GM18520 (cell line): ENCODE data around the gene C11orf91.

ENCODE experiments used
- ATAC-seq: cut with Tn5 transposase; IDR thresholded peaks from one replicate; pipeline ENCODE4 v1.9.1; 2021; ENCODE audit not compliant: unreplicated experiment

C11orf91 gene

DNA sequence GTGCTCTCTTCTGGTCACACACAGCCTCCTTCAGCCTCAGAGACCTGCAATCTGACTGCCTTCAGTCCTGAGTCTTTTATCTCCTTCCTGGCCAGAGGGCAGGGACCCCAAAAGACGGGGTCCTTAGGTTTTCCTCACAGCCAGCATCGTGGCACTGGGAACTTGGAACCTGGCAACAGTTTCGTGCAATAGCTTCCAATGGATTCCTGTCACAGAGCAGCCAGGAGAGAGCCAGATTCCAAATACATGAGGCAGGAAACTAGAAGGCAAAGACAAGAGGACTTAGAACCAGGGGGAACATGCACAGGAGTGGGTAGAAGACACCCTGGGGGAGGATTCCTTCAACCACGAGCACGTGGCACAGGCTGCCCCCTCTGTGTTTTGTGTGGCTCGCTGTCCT is 48.6 kb downstream of the C11orf91 start:
- ATAC-seq = no peak

DNA sequence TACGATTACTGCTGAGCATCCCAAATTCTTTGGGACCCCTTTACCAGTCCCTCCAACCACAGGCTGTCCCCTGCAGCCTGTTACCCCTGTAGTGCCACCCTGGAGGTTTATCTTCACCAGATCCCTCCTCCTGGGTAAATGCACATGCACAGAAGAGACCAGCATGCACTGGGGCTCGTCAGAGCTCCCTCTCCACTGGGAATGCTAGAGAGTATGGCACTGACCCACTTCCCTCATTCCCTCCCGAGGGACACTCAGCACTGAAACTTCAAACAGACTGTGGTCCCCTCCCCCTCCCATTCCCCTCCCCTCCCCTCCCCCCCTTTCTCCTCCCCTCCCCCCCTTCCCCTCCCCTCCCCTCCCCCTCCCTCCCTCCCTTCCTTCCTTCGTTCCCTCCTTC is 49.1 kb downstream of the C11orf91 start:
- ATAC-seq = no peak

DNA sequence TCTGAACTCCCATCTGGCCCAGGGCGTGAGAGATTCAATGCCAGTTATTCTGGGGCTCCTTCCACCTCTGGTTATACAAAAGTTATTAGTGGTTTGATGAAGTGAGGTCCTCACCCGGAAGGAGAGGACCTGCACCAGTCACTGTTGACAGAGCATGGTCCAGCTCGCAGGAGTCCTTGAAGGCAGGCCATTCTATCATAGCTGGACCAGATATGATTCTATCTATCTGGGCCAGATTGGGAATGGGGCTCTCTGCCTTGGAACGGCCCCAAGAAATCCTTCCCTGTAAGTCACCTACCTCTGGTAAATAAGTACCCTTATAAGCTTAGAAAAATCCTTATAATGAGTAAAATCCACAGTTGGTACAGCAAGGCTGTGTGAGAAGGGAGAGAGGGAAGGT is 50.7 kb downstream of the C11orf91 start:
- ATAC-seq = no peak
